Measurements from ENCODE around the gene MED27.

GRCh38 chr9:131874916-131875670 is 204.6 kb downstream of the MED27 start:
- TF ChIP-seq POLR2AphosphoS5 (IDR thresholded peaks at IDR 0.05; ENCODE audit: low read depth, low read length) (no peak), POLR2A (IDR thresholded peaks at IDR 0.05; ENCODE audit: low read depth, low read length) (no peak)

Data from GM12892 (cell line).